GM19455 (cell line): Measurements from ENCODE around the gene LRRN4CL.
A peak's percentile ranks its signal among the peaks of the same experiment; 100 is the strongest.
"Not testable (repeated sequence)": the region's sequence is repeated elsewhere in the genome, so short reads cannot be mapped to it uniquely, and the experiment has no call there.

Source experiments
- ATAC-seq: cut with Tn5 transposase; IDR thresholded peaks from one replicate; pipeline ENCODE4 v1.9.1; 2021; ENCODE audit not compliant: unreplicated experiment

LRRN4CL gene

GRCh38 chr11:62677156-62677555, 12.2 kb downstream of the LRRN4CL start:
- ATAC-seq = no peak

DNA sequence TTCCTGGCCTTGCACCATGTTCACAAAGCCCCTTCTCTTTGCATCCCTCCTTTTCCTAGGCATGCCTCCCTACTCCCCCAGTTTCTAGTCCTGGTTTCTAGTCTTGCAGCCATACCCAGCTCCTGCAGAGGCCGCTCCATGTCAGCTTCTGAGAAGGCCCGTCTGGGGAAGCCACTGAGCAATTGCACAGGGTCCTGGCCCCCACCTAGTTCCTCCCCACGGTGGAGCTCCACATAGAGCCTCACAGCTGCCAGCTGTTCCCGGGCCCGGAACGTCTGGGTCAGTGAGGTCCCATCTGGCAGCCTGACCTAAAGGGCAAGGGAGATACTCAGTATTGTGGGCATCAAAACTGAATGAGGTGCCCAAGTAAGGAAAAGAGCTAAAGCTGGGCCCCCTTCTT, 12.6 kb downstream of the LRRN4CL start:
- no peak for ATAC-seq

DNA sequence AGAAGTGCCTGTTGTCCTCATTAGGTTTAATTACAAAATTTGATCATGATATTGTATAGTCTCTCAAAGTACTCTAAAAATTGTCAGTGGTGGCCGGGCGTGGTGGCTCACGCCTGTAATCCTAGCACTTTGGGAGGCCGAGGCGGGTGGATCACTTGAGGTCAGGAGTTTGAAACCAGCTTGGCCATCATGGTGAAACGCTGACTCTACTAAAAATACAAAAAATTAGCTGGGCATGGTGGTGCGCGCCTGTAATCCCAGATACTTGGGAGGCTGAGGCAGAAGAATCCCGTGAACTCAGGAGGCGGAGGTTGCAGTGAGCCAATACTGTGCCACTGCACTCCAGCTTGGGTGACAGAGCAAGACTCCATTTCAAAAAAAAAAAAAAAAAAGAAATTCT, 13.9 kb downstream of the LRRN4CL start:
- ATAC-seq = not testable (repeated sequence)

GRCh38 chr11:62673196-62673525, 16.2 kb downstream of the LRRN4CL start:
- no peak for ATAC-seq

DNA sequence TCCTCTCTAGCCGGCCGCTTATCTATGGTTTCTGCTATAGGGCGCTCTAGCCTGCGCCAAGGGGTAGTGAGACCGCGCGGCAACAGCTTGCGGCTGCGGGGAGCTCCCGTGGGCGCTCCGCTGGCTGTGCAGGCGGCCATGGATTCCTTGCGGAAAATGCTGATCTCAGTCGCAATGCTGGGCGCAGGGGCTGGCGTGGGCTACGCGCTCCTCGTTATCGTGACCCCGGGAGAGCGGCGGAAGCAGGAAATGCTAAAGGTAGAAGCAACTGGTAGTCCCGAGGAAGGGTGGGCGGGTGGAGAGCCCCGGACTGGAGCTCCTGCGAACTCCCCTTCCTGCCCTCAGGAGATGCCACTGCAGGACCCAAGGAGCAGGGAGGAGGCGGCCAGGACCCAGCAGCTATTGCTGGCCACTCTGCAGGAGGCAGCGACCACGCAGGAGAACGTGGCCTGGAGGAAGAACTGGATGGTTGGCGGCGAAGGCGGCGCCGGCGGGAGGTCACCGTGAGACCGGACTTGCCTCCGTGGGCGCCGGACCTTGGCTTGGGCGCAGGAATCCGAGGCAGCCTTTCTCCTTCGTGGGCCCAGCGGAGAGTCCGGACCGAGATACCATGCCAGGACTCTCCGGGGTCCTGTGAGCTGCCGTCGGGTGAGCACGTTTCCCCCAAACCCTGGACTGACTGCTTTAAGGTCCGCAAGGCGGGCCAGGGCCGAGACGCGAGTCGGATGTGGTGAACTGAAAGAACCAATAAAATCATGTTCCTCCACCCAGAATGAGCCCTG, 17.5 kb downstream of the LRRN4CL start, which contains the start of the genes LBHD1 and UQCC3:
Gene LBHD1, minus strand, starts transcription at position 660 of the 782 bp plus-strand sequence. CDS start 2,236 bp downstream, outside the sequence.
Gene UQCC3, plus strand, starts transcription at position 66 of the 782 bp plus-strand sequence. Its CDS starts 73 bp downstream, at position 139.
- ATAC-seq = peak; percentile 60

- no peak for ATAC-seq
Observed at GRCh38 chr11:62671236-62671607, 18.1 kb downstream of the LRRN4CL start.

DNA sequence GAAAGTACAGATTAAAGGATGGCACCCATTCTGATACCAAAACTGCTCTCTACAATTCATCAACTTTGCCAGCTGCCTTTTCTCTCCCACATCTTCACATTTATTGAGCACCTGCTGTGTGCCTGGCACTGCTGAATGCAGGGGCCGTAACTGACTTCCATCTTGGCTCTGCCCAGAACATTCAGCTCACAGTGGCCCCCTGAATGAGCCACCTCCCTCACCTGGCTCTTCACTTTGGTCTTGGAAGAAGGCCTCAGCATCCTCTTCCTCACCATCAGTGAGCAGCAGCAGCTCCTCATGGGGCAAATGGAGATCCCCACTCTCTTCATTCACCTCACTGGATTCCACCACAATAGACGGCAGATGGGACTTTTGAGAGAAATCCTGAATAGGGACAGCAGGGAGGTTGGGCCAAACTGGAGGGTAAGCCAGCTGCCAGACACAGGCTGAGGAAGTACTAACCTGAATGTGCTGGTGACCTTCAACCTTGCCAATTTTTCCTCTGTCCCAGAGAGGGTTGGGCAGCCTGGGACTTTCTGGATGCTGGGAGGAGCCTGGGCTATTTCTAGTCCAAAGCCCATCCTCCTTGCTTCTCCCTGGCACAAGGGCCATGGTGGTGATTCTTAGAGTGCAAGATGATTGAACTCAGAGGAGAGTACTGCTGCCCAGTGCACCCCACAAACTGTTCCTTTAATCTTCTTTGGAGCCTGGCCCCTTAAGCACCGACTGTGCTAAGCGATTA, 19.7 kb downstream of the LRRN4CL start:
- no peak for ATAC-seq

- no peak for ATAC-seq
Observed at GRCh38 chr11:62667460-62667859, 21.9 kb downstream of the LRRN4CL start.

DNA sequence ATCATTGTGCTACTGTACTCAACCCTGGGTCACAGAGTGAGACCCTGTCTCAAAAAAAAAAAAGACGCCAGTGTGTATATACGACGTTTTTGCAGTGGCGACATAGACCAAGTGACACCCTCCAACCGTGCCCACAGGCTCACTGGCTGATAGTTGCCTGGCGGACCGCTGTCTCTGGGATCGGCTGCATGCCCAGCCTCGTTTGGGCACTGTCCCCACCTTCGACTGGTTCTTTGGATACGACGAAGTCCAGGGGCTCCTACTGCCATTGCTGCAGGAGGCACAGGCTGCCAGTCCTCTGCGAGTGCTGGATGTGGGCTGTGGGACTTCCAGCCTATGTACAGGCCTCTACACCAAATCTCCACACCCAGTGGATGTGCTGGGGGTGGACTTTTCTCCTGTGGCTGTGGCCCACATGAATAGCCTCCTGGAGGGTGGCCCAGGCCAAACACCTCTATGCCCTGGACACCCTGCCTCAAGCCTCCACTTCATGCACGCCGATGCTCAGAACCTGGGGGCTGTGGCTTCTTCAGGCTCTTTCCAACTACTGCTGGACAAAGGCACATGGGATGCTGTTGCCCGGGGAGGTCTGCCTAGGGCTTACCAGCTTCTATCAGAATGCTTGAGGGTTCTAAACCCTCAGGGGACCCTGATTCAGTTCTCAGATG, 22.9 kb downstream of the LRRN4CL start:
- ATAC-seq = no peak

DNA sequence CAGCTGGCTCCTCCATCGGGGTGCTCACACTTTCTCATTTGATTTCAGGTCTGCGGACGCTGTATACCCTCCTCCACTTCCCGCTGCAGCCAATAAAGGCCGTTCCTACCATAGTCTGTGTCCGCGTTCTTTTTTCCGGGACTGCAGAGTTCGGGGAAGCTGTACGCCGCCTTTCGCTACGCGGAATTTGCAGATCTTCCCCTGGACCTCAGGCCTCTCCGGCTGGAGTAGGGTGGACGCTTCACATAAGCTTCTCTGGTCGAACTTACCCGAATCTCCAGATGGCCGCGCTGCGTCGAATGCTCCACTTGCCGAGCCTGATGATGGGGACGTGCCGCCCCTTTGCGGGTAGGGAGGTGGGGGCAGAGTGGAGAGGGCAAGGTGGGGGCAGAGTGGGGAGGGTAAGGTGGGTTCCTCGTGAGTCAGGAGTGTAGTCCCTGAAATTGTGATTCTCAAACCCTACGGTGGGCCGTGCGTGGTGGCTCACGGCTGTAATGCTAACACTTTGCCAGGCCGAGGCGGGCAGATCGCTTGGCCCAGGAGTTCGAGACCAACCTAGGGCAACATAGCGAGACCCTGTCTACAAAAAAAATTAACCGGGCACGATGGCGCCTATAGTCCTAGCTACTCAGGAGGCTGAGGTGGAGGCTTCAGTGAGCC, 23.6 kb downstream of the LRRN4CL start:
- ATAC-seq = no peak

DNA sequence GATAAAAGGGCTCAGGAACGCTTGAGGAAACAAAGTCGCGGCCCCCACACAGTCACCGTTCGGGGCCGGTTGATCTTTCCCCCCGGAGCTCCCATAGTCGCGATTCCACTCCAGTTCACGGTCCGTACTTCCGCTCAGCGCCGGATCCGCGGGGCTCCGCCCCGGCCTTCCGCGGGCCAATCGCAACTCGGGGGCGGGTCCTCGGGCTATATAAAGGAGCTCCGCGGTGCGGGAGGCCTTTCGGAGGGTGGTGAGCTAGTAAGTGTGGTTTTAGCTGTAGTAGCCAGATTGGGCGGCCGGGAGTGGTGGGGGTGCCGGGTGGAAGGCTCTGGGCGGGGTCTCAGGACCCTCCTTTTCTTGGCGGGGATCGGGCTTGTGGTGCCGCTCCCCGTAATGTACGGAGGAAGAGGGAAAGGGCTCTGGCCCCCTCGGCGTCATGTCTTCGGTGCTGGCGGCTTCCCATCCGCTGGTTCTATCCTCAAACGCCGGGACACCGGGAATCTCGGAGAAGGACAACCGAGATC, 24.2 kb downstream of the LRRN4CL start, which contains the start of the genes C11orf98 and CSKMT:
Gene C11orf98, minus strand, starts transcription at position 136 of the 524 bp plus-strand sequence. Its CDS starts 41 bp downstream, at position 95.
Gene CSKMT, plus strand, starts transcription at position 238 of the 524 bp plus-strand sequence. CDS start 568 bp downstream, outside the sequence.
- peak; percentile 81 for ATAC-seq

GRCh38 chr11:62664405-62665074, 24.8 kb downstream of the LRRN4CL start:
- peak; percentile 29 for ATAC-seq

- no peak for ATAC-seq
Observed at GRCh38 chr11:62656796-62657429, 32.4 kb downstream of the LRRN4CL start.

DNA sequence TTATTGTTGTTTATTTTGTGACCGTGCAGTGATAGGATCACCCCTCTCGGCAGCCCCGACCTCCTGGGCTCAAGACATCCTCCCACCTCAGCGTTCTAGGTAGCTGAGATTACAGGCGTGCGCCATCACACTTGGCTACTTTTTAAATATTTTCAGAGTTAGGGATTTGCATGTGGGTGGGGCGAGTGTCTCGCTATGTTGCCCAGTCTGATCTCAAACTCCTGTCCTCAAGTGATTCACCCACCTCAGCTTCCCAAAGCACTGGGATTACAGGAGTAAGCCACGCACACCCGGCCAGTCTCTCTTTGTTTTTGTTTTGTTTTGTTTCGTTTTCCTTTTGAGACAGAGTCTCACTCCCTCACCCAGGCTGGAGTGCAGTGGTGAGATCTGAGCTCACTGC, 35.0 kb downstream of the LRRN4CL start:
- ATAC-seq = no peak

- no peak for ATAC-seq
Observed at GRCh38 chr11:62652161-62653006, 36.9 kb downstream of the LRRN4CL start.

DNA sequence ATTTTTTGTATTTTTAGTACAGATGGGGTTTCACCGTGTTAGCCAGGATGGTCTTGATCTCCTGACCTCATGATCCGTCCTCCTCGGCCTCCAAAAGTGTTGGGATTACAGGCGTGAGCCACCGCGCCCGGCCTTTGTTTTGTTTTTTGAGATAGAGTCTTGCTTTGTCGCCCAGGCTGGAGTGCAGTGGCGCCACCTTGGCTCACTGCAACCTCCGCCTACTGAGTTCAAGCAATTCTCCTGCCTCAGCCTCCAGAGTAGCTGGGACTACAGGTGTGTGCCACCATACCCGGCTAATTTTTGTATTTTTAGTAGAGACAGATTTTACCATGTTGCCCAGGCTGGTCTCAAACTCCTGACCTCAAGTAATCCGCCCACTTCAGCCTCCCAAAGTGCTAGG, 39.0 kb downstream of the LRRN4CL start:
- ATAC-seq = not testable (repeated sequence)

GRCh38 chr11:62649486-62649885, 39.8 kb downstream of the LRRN4CL start:
- ATAC-seq = no peak

GRCh38 chr11:62648967-62649364, 40.4 kb downstream of the LRRN4CL start:
- no peak for ATAC-seq
